Activated CD4-positive, alpha-beta T cell treated with anti-CD3 and anti-CD28 coated beads, Interleukin-2, amount 50 U/mL, for 4 hours (primary cell): Measurements from ENCODE around the gene NOL3.

ENCODE experiments used
- DNase-seq, 2 experiments: peaks; one replicate each; pipeline ENCODE4 v3.0.0-alpha.2; 2020

Gene NOL3

GRCh38 chr16:67190448-67191399, 20.4 kb downstream of the NOL3 start:
- no peak for DNase-seq

- no peak for DNase-seq
These were observed 21.2 kb downstream of the NOL3 start for GRCh38 chr16:67191411-67191994.

GRCh38 chr16:67191995-67192681, 21.8 kb downstream of the NOL3 start, which contains the start of gene E2F4:
Gene E2F4 (plus strand): TSS chr16:67192155. CDS start chr16:67192228, 73 bp downstream.
- DNase-seq = peak; percentile 77 to 81

GRCh38 chr16:67192781-67193361, 22.5 kb downstream of the NOL3 start:
- DNase-seq = no peak

- no peak for DNase-seq
These were observed 23.2 kb downstream of the NOL3 start for GRCh38 chr16:67193536-67193935.

GRCh38 chr16:67194260-67194659, 23.9 kb downstream of the NOL3 start:
- DNase-seq = no peak

GRCh38 chr16:67195676-67196075, 25.3 kb downstream of the NOL3 start:
- DNase-seq = no peak

- DNase-seq = no peak
These were observed 26.5 kb downstream of the NOL3 start for GRCh38 chr16:67196881-67197280.

- DNase-seq = no peak
These were observed 27.4 kb downstream of the NOL3 start for GRCh38 chr16:67197704-67198103.

GRCh38 chr16:67198238-67198734, 27.9 kb downstream of the NOL3 start:
- DNase-seq = no peak

GRCh38 chr16:67199011-67199807, 28.9 kb downstream of the NOL3 start, which contains the start of gene ELMO3:
Gene ELMO3 (plus strand): TSS chr16:67199131. CDS start chr16:67199327, 196 bp downstream.
- no peak for DNase-seq

GRCh38 chr16:67199808-67200198, 29.5 kb downstream of the NOL3 start:
- DNase-seq = no peak

- DNase-seq = no peak
These were observed 30.2 kb downstream of the NOL3 start for GRCh38 chr16:67200491-67200890.

- DNase-seq = no peak
These were observed 31.3 kb downstream of the NOL3 start for GRCh38 chr16:67201411-67202345.

GRCh38 chr16:67202426-67202825, 32.1 kb downstream of the NOL3 start:
- DNase-seq = no peak

GRCh38 chr16:67202956-67203493, 32.7 kb downstream of the NOL3 start:
- no peak for DNase-seq

GRCh38 chr16:67204076-67204475, 33.7 kb downstream of the NOL3 start:
- DNase-seq = no peak

- no peak for DNase-seq
These were observed 35.9 kb downstream of the NOL3 start for GRCh38 chr16:67206129-67206837.

GRCh38 chr16:67206838-67207248, 36.5 kb downstream of the NOL3 start:
- DNase-seq = no peak
